Suppressor macrophage treated with lipopolysaccharide for 4 hours (primary cell): ENCODE data around the gene CERKL.

Experiments
- DNase-seq: peaks from one replicate; pipeline ENCODE4 v3.0.0-alpha.2; 2020

CERKL gene

GRCh38 chr2:181677912-181678586 lies 21.1 kb upstream of the CERKL start:
- peak; percentile 77 for DNase-seq

GRCh38 chr2:181675254-181675653 lies 18.3 kb upstream of the CERKL start:
- no peak for DNase-seq

DNA sequence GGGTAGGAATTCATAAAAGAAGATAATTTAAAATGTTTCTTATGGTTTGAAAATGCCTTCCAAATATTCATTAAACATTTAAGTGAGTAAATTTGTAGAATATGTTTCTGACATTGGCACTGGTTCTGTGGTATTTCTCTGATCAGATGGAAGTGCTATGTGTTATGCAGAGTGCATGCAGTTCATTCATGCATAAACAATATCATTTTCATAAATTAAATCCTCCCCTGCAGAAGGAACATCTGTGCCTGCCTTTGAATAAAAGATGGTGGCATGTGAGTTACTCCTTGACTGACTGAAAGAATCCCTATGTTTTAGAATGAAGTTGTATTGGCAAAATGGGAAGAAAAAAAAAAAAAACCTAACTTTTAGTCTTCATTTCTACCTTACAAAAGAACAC lies 17.6 kb upstream of the CERKL start:
- no peak for DNase-seq

DNA sequence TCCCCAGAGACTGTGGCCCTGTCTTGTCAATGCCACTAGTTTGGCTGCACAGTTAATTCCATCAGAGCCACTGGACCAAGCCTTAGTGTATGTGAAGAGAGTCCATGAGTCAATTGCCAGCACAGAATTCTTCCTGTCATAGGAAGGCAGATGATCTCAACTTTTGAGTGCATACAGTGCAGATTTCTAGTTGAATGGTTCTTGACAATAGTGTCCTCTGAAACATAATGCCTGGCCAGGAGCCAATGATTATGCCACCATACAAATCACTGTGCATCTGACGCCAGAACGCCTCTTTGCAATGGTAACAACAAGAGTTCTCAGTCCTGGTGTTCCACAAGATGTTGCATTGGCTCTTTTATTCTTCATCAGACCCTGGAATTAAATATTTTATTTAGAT lies 16.3 kb upstream of the CERKL start:
- no peak for DNase-seq

- DNase-seq = no peak
These were observed 15.5 kb upstream of the CERKL start for GRCh38 chr2:181672255-181673008.

DNA sequence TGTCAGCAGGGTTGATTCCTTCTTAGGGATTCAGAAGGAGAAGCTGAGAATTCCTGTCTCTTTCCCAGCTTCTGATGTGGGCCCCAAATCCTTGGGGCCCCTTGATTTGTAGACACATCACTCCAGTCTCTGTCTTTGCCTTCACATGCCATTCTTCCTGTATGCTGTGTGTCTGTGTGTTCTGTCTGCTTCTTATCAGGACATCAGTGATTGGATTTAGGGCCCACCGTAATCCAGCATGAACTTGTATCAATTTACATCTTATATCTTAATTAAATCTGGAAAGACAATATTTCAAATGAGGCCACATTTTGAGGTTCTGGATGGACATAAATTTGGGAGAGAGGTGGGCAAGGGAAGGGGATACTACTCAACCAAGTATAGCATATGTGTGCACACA lies 13.7 kb upstream of the CERKL start:
- no peak for DNase-seq

DNA sequence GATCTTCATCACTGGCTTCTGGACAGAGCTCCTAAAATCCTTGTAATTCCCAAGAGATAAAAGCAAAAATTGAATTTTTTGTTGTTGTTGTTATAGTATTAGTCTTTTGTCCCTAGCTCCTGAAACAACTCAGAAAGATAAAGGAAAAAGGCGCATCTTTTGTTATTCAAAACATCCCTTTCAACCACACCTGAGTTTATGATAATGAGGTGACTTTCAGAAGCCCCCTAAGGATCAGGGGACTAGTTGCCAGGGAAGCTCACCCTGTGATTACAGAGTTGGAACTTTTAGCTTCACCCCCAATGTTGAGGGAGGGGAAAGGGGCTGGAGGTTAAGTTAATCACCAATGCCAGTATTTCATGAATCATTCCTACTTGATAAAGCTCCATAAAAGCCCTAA lies 10.3 kb upstream of the CERKL start:
- no peak for DNase-seq

DNA sequence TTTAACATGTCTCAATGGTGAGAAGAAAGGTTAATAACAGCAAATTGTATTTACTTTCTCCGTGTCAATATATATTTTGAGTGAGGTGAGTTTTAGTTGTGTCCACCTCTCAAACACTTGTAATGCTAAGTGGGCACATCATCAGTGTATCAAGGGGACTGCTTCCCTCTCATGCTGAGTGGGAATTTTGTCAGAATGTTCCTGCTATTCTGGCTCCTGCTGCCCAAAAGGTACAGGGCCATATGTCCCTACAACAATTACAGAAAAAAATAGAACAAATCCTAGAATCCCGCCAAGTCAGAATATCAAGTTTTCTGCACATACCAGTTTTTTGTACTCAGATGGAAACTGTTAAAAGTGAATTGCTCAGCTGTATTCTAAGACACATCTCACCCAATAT lies 5.4 kb upstream of the CERKL start:
- DNase-seq = no peak

- no peak for DNase-seq
These were observed 3.3 kb upstream of the CERKL start for GRCh38 chr2:181660181-181660580.

DNA sequence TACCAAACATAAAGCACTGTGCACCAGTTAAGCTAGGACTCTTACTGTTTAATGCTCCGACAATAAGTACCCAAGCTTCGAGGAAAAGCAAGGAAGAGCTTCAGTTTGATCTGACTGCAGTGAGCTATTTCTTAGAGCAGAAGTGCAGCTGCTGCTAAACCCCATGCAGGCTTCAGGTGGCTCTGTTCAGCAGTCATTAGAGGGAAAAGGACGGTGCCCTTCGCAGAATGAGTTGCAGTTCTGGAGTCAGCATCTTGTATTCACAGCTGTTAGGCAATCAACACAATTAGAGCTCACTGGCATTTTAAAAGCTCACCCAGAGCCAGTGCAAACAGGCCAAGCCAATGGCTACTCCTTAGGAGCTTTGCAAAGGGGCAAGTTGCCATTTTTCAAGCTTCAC lies 1.5 kb upstream of the CERKL start:
- no peak for DNase-seq

- DNase-seq = no peak
These were observed 474 bp upstream of the CERKL start for GRCh38 chr2:181657379-181657778.

DNA sequence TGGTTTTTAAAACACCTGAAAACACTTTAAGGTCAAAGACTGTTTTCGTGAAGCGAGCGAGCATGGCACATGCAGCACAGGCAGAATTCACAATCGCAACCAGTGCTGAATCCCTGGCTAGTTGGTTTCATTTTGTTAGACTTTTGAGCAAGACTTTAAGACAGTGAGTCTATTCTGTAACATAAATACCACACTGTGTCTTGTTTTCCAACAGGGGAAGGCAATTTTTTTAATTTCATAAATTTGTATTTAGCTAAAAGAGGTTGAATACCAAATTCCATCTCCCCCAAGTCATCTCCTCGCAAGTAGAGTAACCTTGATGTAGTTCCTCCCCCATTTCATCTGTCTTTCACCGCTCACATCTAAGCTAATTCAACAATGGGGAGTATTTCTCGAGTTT lies 1.4 kb downstream of the CERKL start:
- no peak for DNase-seq

DNA sequence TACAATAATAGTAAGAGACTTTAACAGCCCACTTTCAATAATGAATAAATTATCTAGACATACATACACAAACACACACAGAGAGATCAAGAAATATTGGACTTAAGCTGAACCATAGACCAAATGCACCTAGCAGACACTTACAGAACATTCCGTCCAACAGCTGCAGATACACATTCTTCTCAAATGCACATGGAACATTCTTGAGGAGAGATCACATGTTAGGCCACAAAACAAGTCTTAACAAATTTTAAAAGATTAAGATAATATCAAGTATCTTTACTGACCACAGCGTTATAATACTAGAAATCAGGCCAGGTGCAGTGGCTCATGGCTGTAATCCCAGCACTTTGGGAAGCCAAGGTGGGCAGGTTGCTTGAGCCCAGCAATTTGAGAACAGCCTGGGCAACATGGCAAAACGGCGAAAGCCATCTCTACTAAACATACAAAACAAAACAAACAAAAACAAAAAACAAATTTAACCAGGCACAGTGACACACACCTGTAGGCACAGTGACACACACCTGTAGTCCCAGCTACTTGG lies 7.4 kb downstream of the CERKL start:
- DNase-seq = no peak

DNA sequence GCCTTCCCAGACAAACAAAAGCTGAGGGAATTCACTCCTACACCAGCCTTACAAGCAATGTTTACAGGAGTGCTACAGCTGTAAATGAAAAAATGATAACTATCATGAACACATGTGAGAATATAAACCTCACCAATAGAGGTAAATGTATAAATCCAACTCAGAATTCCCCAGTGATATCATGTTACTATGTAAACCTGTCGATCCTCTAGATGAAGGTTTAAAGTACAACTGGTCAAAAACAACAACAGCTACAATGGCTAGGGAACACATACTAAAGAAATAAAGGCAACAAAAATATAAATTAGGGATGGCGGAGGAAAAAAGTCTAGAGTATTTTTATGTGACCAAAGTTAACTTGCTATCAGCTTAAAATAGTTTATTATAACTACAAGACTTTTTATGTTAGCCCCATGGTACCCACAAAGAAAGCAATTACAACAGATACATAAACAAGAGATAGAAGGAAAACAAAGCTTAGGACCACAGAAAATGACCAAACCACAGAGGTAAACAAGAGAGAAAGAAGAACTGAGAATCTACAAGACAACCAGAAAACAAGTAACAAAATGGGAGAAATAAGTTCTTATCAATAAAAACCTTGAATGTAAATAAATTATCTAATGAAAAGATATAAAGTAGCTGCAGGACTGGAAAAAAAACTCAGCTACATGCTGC lies 8.3 kb downstream of the CERKL start:
- no peak for DNase-seq

DNA sequence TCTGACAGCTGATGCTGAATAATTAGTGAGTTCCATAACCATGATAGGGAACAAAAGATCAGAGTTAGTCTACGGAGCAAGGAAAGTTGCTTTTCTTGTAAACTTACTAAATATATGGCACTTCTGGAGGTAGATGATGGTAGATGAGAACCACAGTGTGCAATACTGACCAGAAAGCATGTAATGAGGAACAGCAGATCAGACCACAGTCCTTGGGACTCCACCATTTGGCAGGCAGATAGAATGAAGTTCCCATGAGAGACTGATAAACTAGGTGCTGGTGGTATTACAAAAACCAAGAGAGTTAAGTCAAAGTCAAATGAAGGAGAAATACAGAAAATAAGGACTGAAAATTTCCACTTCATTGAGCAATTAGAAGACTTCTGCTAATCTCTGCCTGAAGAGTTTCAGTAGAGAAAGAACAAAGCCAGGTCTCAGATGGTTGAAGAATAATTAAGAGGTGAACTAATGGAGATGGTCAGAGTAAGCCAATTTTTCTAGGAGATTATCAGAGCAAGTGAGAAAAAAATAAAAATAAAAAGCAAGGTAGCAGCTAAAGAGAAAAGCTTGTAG lies 10.4 kb downstream of the CERKL start:
- DNase-seq = no peak

GRCh38 chr2:181643151-181643550 lies 13.8 kb downstream of the CERKL start:
- DNase-seq = no peak

DNA sequence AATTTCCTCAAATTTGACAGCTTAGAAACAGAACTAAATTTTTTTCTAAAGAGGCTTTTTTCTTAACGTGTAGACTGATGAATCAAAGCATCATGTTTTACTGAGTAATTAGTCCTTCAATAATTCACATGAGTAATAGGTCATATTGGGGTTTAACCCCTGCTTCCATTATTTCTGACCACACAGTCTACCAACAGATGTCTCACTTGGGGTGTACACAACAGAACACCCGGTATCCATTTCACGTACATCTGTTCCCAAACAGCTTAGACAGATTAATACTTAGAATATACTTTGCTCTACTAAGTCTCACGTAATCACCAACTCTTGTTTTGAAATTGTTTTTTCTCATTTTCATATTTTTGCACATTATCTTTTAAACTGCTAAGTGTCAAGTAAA lies 14.8 kb downstream of the CERKL start:
- no peak for DNase-seq

GRCh38 chr2:181639686-181640085 lies 17.2 kb downstream of the CERKL start:
- DNase-seq = no peak

DNA sequence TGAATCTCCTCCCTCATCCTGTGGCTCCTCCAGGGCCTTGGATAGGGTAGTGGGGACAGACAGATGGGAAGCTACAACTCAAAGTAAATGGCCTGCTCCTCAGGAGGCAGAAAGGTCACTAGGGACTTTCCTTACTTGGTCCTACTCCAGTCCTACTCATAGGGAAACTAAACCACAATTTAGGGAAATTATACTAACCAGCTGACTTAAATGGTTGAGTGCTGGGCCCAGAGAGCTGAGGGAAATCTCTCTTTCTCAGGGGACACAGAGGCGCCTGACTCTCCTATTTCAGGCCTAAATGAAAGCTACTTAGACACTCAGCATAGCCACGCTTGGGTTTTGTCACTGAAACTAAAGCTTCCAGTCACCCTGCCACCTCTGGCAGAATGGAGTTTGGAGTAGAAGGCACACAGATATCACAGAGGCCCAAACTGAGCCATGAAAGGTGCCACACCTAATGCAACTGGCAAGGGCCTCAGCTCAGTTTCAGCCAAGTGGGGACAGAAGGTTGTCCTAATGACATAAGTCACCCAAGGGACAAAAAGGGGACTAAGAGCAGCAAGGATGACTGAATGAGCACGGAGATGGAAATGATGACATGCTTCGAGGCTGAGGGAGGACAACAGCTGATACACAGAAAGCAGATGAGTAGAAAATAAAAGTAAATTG lies 24.0 kb downstream of the CERKL start:
- peak; percentile 67 for DNase-seq

DNA sequence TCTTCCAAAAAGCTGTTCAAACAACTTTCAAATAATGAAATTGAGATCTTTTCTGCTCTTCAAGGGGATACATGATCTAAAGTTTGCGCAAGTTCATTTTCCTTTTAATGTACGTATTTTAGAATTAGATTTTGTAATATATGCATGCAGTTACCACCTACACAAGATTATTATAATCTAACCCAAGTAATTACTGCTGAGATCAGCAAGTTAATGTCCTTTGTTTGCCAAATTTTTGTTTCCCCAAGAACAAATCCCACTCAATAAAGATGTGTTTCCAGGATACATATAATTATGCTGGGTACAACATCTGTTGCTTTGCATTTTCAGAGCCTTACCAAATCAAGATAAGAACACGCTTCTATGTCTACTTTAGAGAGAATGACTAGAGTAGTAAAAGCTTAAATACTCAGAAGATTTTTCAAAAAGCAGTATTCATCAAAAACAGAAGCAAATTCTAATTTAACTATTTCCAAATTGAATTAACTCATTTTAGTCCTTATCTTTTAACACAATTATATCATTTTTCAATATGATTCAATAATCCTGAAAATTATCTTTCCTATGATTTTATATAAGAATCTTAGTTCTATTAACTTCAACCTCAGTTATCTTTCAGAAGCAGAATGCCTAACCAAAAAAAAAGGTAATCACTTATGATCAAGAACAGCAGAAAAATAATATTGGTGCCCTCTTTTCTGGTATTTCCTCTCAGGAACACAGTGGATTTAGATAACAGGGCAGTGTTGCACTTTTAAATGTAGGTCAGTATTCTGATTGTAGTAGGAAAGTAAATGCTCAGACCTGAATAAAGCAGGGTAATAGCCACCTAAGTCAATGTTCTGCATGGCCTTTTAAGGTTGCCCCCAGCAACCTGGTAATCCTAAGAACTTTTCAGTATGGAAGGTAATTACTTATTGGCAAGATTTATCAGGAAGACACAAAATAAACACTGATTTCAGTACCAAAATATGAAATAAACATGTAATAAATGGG lies 28.0 kb downstream of the CERKL start:
- no peak for DNase-seq

DNA sequence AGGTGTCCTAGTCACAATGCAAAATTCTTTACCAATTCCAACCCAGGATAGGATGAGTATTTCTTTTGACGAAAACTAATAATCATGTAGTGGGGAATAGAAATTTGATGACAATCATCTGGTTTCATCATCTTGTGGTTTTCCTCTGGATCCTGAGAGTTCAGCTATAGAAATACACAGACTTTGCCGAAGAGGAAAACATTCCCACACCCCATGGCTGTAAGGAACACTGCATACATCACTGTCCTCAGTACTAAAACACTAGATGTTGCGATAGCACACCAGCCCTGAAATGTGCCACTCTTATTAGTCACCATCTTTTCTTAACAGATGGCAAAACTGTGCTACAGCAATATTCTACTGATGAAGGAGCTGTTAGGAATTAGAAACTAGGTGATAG lies 29.4 kb downstream of the CERKL start:
- DNase-seq = peak; percentile 60

- no peak for DNase-seq
These were observed 30.2 kb downstream of the CERKL start for GRCh38 chr2:181626671-181627070.
